Gastroesophageal sphincter (tissue), 4 donors: ENCODE results near the gene GRID1. TPM values are rescaled to one million over a fixed set of nuclear protein-coding genes. Genes with fewer than 3 reads are reported as not detected.
A peak's percentile ranks its signal among the peaks of the same experiment; 100 is the strongest.

Experiments
- ATAC-seq: fragments of 150-250 bp; one replicate; pipeline ENCODE4 v1.9.1; 2016; ENCODE audit warnings: mild to moderate bottlenecking, moderate library complexity
- H3K27ac ChIP-seq, 4 donors: fragments of 200-600 bp; sonication (generic) in 3 of 4; 1 replicate in 3 of 4; 2 replicates in 1 of 4; pipeline ENCODE4 v1.5.1; 2016 to 2019
- H3K27me3 ChIP-seq: fragments of 200-600 bp; sonication (generic); one replicate; pipeline ENCODE4 v1.5.1; 2019
- H3K36me3 ChIP-seq, 2 donors: fragments of 200-600 bp; sonication (generic); one replicate each; pipeline ENCODE4 v1.5.1; 2019; ENCODE audit warnings: control low read depth in 1 of 2
- H3K4me1 ChIP-seq, 3 donors: fragments of 200-600 bp; sonication (generic); 1 replicate in 2 of 3; 2 replicates in 1 of 3; pipeline ENCODE4 v1.5.1; 2016 to 2019; ENCODE audit warnings: control low read depth in 2 of 3
- H3K4me3 ChIP-seq, 2 donors: fragments of 200-600 bp; sonication (generic); one replicate each; pipeline ENCODE4 v1.5.1; 2019; ENCODE audit warnings: mild to moderate bottlenecking in 1 of 2, moderate library complexity in 1 of 2
- H3K9me3 ChIP-seq, 3 donors: fragments of 200-600 bp; sonication (generic); one replicate each; pipeline ENCODE4 v1.5.1; 2017 to 2019; ENCODE audit warnings: control low read depth in 2 of 3
- CTCF ChIP-seq, 4 experiments: fragments of 200-600 bp in 2 of 4; fragments of 450-650 bp in 2 of 4; sonication (generic) in 1 of 4; IDR thresholded peaks; one replicate each; pipeline ENCODE4 v1.5.1; 2017 to 2019; ENCODE audit warnings: antibody characterized with exemption in 4 of 4, mild to moderate bottlenecking in 2 of 4, moderate library complexity in 2 of 4
- EP300 ChIP-seq: sonication (generic); formaldehyde crosslinking; IDR thresholded peaks from one replicate; pipeline ENCODE4 v1.6.1; 2017; ENCODE audit warnings: antibody characterized with exemption, mild to moderate bottlenecking
- POLR2A ChIP-seq, 2 donors: fragments of 450-650 bp; IDR thresholded peaks; one replicate each; pipeline ENCODE4 v1.6.1; 2017; ENCODE audit warnings: antibody characterized with exemption in 2 of 2, mild to moderate bottlenecking in 2 of 2, moderate library complexity in 1 of 2
- POLR2AphosphoS5 ChIP-seq: sonication (generic); formaldehyde crosslinking; IDR thresholded peaks from one replicate; pipeline ENCODE4 v1.6.1; 2017; ENCODE audit warnings: antibody characterized with exemption
- WGBS, 2 donors: methylation state at CpG; one replicate each; pipeline ENCODE4 v1.1.5; 2018; ENCODE audit warnings: low coverage in 1 of 2; 5-methylcytosine and 5-hydroxymethylcytosine counted together
- total RNA-seq, 4 donors: library from RNA; depleted of rRNA; stranded (reverse); fragments of >200 nt; gene quantifications; one replicate each; pipeline ENCODE4 v1.1.0, GENCODE V29; 2016

GRID1 gene
- total RNA-seq, 4 donors from 2014 or later = 1.2 to 2.7 (median 1.7) TPM

GRCh38 chr10:85922356-85923129, 444.1 kb downstream of the GRID1 start:
- Histone ChIP-seq H3K27ac (peak overlapping the region in 2 of 4 donors; percentile 4 to 27), H3K27me3 (no peaks in the 10 kb centered on the region), H3K9me3 (no peaks in the 10 kb centered on the region), H3K4me1 (peaks cover 0 to 43% (median 11%) of the 10 kb centered on the region in 3 donors), H3K4me3 (no peak overlapping the region), H3K36me3 (no peaks in the 10 kb centered on the region)
- ATAC-seq = no peak
- 34 to 49% methylated on average over 4 to 5 of the region's 9 CpGs for WGBS, 2 donors
- no peak for TF ChIP-seq CTCF (IDR thresholded peaks at IDR 0.05)
- no peak for TF ChIP-seq EP300
- TF ChIP-seq POLR2A (IDR thresholded peaks at IDR 0.05) = no peak
- TF ChIP-seq POLR2AphosphoS5 = no peak

GRCh38 chr10:85921789-85922188, 444.8 kb downstream of the GRID1 start:
- TF ChIP-seq EP300 = no peak
- TF ChIP-seq POLR2AphosphoS5 = no peak
- TF ChIP-seq POLR2A (IDR thresholded peaks at IDR 0.05) = no peak
- TF ChIP-seq CTCF (IDR thresholded peaks at IDR 0.05) = no peak
- Histone ChIP-seq H3K9me3 (no peaks in the 10 kb centered on the region), H3K27ac (peak overlapping the region in 2 of 4 donors; percentile 4 to 27), H3K4me3 (no peak overlapping the region), H3K4me1 (peaks cover 0 to 47% (median 11%) of the 10 kb centered on the region in 3 donors), H3K27me3 (no peaks in the 10 kb centered on the region), H3K36me3 (no peaks in the 10 kb centered on the region)
- 76 to 100% methylated on average over 2 to 5 of the region's 5 CpGs for whole genome bisulfite sequencing, 2 donors
- no peak for ATAC-seq

- Histone ChIP-seq H3K27ac (no peak overlapping the region), H3K4me1 (peaks cover 0 to 61% (median 15%) of the 10 kb centered on the region in 3 donors)
- no peak for ATAC-seq
Observed at GRCh38 chr10:85920311-85920710, 446.3 kb downstream of the GRID1 start.

GRCh38 chr10:85919491-85920021, 447.0 kb downstream of the GRID1 start:
- Histone ChIP-seq H3K27ac (peak overlapping the region in 2 of 4 donors; percentile 17 to 48), H3K36me3 (no peaks in the 10 kb centered on the region), H3K9me3 (no peaks in the 10 kb centered on the region), H3K27me3 (no peaks in the 10 kb centered on the region), H3K4me3 (no peak overlapping the region), H3K4me1 (peaks cover 0 to 61% (median 15%) of the 10 kb centered on the region in 3 donors)
- no peak for ATAC-seq
- TF ChIP-seq POLR2A (IDR thresholded peaks at IDR 0.05) = no peak
- TF ChIP-seq POLR2AphosphoS5 = no peak
- TF ChIP-seq EP300 = no peak
- TF ChIP-seq CTCF (IDR thresholded peaks at IDR 0.05) = no peak
- 0 to 14% methylated on average over 1 of the region's 4 CpGs for WGBS, 2 donors

More at GRCh38 chr10:85920311-85920710, 446.3 kb downstream of the GRID1 start:
- Histone ChIP-seq H3K27me3 (no peaks in the 10 kb centered on the region), H3K9me3 (no peaks in the 10 kb centered on the region), H3K36me3 (no peaks in the 10 kb centered on the region), H3K4me3 (no peak overlapping the region)
- TF ChIP-seq CTCF (IDR thresholded peaks at IDR 0.05) (no peak), EP300 (no peak), POLR2AphosphoS5 (no peak), POLR2A (IDR thresholded peaks at IDR 0.05) (no peak)
- WGBS, 2 donors = 76% methylated on average over 4 of the region's 6 CpGs; no CpG with 5 or more reads in 1 of the 2 donors
